Stimulated activated CD4-positive, alpha-beta T cell treated with anti-CD3 and anti-CD28 coated beads, TNF-alpha, amount 100 ng/mL, for 4 hours (primary cell): ENCODE results near the gene MCTP1.
"Not testable (repeated sequence)": the region's sequence is repeated elsewhere in the genome, so short reads cannot be mapped to it uniquely, and the experiment has no call there.

ENCODE experiments used
- DNase-seq, 3 experiments: peaks; one replicate each; pipeline ENCODE4 v3.0.0-alpha.2; 2020; ENCODE audit warnings: low read depth in 3 of 3

Gene MCTP1

GRCh38 chr5:95252801-95253200 lies 32.1 kb downstream of the MCTP1 start:
- DNase-seq, result no peak

GRCh38 chr5:95251185-95251584 lies 33.7 kb downstream of the MCTP1 start:
- DNase-seq, result no peak

GRCh38 chr5:95244479-95244878 lies 40.4 kb downstream of the MCTP1 start:
- DNase-seq, result no peak

GRCh38 chr5:95241635-95242034 lies 43.3 kb downstream of the MCTP1 start:
- no peak for DNase-seq

DNA sequence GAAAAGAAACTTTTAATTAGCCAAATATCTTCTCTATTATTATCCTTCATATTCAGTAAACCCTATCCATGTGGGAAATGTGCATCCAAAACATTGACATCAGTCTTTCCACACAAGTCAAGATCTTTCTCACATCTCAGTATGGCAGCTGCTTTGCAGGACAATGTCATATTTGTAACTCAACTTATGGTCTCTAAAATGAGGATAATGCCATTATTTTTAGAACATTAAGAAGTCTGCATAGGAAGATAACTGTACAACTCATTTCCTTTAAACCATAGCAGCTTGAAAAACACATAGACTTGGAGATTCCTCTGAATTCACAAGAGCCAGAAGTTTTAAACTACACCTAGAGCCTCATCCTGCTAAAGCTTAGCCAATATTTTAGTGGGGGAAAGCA lies 43.7 kb downstream of the MCTP1 start:
- no peak for DNase-seq

GRCh38 chr5:95238560-95239325 lies 46.2 kb downstream of the MCTP1 start:
- DNase-seq, result no peak

- no peak for DNase-seq
Measured at GRCh38 chr5:95237324-95237723, 47.6 kb downstream of the MCTP1 start.

DNA sequence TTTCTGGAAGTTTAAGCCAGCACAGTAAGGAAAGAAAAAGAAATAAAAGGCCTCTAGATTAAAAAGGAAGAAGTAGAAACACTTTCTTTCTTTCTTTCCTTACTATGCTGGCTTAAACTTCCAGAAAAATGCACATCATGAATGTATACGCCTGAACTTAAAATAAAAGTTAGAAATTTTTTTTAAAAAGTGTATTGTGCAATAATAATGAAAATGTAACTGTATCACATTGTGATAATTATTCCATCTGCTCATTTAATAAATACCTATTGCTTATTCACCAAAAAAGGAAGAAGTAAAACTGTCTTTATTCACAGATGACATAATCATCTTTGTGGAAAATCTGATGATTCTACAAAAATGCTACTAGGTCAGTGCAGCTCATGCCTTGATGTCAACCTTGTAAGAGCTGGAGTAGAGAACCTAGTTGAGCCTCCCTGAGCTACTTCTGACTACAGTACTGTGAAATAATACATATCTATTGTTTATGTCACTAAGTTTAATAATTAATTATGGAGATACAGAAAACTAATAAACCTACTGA lies 49.4 kb downstream of the MCTP1 start:
- no peak for DNase-seq

- no peak for DNase-seq
Measured at GRCh38 chr5:95229646-95230045, 55.2 kb downstream of the MCTP1 start.

- no peak for DNase-seq
Measured at GRCh38 chr5:95224701-95225459, 60.0 kb downstream of the MCTP1 start.

DNA sequence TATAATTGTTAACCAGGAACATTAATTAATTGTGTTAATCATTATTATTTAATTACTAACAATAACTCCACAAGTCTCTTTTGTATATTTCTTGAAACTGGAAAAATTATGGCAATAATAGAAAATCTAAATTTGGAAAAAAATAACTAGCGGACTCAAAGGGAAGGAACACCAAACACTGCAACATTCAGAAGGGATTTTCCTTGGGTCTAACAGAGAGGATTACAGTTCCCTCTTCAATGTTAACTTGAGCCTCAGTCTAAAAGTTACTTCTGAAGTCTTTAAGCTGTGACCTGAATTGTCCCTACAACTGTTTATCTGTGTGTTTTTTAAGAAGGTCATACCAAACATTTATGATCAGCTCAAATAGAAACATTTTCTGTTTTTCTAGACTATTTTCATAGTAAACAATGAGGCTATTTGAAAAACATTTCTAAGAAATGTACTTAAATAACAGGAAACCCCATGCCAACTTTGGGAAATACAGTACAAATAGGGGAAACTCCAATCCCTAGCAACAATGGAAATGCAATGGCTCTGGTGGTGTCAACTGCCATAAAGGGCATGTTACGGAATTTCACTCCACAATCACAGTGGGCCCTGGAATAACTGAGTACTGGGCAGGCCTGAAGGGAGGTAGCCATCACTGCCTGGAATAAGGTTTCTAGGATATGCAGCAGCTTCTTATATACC lies 61.2 kb downstream of the MCTP1 start:
- no peak for DNase-seq

DNA sequence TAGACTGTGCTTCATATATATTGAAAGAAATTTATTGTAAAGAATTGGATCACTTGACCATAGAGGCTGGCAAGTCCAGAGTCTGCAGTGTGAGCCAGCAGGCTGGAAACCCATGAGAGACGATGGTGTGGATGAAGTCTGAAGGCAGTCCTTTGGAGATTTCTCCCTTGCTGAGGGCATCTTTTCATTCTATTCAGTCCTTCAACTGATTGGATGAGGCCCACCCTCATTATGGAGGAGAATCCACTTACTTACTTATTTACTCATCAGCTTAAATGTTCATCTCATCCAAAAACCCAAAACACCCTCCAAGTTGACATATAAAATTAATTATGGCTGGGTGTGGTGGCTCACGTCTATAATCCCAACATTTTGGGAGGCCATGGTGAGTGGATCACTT lies 62.1 kb downstream of the MCTP1 start:
- no peak for DNase-seq

GRCh38 chr5:95221234-95221633 lies 63.7 kb downstream of the MCTP1 start:
- no peak for DNase-seq

DNA sequence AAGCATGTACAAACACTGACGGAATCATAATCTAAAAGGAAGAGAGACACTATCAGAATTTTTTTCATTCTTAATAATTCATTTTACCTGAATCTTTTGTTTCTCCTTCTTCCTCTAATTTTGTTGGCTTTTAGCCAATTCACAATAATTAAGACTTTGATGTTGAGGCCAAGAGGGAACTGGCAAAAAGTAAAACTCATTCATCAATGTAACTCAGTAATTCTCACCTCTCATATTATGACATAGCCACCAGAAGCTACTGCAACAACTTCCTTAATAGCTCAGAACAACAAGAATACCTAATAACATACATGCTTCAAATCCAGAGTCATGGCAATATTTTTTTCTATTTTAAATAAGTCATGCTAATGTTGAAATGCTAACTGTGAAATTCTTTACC lies 64.5 kb downstream of the MCTP1 start:
- no peak for DNase-seq

DNA sequence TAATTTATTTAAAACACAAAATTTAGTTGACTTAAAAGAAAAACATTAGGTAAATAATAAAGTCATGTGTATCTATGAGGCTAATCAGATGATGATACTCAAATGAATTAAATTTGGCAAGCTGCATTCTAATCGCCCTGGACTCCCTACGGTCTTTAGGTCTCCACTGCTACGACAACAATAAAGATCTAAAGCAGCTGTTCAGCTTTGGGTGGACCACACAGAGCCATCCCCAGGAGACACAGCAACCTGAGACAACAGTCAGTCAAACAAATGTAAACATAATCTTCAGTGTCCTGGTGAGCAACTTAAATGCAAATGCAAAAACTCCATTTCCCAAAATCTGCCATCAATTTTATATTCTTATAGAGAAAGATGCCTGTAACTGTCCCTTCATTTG lies 65.5 kb downstream of the MCTP1 start:
- DNase-seq, result no peak

- no peak for DNase-seq
Measured at GRCh38 chr5:95217881-95218280, 67.0 kb downstream of the MCTP1 start.

- DNase-seq, result no peak
Measured at GRCh38 chr5:95217351-95217750, 67.5 kb downstream of the MCTP1 start.

- no peak for DNase-seq
Measured at GRCh38 chr5:95216136-95216955, 68.5 kb downstream of the MCTP1 start.

GRCh38 chr5:95207811-95208210 lies 77.1 kb downstream of the MCTP1 start:
- not testable (repeated sequence) for DNase-seq

GRCh38 chr5:95194856-95195255 lies 90.0 kb downstream of the MCTP1 start:
- DNase-seq, result no peak

DNA sequence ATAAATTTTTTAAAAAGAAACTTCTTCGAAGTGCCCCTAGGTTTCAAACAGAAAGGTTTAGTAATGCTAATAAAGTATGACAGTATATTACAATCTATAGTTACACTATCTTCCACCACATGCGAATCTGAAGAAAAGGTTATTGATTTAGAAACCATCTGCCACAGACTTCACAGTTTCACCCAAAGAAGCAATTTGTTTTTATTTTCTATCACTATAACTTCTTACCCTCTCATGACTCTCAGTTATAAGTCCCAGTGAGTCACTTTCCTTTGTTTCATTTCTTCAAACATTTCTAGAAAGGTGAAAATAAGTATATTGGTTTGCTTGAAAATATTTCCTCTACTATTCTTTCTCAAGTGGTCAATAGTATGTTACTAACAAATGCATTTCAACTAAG lies 93.6 kb downstream of the MCTP1 start:
- DNase-seq, result no peak

GRCh38 chr5:95184924-95185323 lies 100.0 kb downstream of the MCTP1 start:
- DNase-seq, result no peak
